ENCODE data around the gene CELF5.
"Not testable (repeated sequence)": the region's sequence is repeated elsewhere in the genome, so short reads cannot be mapped to it uniquely, and the experiment has no call there.

Gene CELF5

DNA sequence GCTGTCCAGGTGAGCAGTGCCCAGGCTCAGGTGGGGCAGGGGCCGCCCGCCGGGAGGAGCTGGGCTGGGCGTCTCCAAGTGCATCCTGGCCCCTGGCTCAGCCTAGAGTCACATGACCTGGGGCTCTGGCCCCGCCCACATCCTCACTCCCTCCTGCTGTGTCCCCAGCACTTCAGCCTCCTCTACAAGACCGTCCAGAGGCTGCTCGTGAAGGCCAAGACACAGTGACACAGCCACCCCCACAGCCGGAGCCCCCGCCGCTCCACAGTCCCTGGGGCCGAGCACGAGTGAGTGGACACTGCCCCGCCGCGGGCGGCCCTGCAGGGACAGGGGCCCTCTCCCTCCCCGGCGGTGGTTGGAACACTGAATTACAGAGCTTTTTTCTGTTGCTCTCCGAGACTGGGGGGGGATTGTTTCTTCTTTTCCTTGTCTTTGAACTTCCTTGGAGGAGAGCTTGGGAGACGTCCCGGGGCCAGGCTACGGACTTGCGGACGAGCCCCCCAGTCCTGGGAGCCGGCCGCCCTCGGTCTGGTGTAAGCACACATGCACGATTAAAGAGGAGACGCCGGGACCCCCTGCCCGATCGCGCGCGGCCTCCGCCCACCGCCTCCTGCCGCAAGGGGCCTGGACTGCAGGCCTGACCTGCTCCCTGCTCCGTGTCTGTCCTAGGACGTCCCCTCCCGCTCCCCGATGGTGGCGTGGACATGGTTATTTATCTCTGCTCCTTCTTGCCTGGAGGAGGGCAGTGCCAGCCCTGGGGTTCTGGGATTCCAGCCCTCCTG lies 16.8 kb upstream of the CELF5 start:
- DNase-seq (ENCODE audit: low read depth in 2 of 2): no peak

DNA sequence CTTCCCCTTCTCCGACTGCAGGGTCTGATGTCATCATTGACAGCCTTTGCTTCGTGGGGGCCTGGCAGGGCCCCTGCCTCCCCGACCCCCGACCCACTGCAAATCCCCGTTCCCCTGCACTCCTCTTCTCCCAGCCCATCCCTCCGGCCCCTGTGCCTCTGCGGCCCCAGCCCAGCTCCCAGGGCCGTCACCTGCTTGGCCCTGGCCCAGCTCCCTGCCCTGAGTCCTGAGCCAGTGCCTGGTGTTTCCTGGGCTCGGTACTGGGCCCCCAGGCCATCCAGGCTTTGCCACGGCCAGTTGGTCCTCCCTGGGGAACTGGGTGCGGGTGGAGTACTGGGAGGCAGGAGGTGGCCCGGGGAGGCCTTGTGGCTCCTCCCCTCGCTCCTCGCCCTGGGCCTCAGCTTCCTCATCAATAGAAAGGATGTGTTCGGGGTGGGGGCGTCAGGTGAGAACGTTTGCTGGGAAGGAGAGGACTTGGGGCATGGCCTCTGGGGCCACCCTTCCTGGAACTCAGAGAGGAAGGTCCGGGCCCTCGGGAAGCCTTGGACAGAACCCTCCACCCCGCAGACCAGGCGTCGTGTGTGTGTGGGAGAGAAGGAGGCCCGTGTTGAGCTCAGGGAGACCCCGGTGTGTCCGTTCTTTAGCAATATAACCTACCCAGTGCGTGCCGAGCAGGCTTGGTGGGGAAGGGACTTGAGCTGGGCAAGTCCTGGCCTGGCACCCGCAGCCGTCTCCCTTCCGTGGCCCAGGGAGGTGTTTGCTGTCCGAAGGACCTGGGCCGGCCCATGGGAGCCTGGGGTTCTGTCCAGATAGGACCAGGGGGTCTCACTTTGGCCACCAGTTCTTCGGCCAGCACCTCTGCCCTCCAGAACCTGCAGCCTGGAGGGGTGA lies 15.9 kb upstream of the CELF5 start:
- DNase-seq (ENCODE audit: low read depth in 2 of 2): no peak

DNA sequence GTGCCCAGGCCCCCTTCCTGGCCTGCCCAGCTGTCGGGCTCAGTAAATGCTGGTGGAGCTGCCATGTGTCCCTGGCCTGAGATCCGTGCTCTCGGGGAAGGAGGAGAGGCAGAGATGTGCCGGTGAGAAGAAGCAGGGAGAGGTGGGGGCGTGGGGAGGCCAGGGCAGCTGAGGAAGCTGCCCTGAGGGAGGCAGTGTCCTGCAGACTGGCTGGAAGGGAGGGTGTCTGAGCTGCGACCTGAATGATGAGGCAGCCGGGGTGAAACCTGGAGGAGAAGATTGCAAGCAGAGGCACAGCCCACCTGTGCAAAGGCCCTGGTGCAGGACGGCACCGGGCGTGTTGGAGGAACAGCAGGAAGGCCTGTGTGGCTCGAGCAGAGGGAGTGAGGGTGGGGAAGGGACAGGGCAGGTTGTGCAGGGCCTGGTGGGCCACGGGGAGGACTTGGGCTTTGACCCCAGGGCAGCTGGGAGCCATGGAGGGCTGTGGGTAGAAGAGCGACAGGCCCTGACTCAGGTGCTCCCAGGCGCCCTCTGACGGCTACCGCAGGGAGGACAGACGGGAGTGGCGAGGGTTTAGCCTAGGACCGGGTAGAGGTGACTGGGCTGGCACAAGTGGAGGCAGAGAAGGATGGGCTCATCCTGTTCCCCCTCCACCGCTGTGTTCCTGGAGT lies 14.0 kb upstream of the CELF5 start:
- peak; percentile 30 to 35 for DNase-seq (ENCODE audit: low read depth in 2 of 2)

DNA sequence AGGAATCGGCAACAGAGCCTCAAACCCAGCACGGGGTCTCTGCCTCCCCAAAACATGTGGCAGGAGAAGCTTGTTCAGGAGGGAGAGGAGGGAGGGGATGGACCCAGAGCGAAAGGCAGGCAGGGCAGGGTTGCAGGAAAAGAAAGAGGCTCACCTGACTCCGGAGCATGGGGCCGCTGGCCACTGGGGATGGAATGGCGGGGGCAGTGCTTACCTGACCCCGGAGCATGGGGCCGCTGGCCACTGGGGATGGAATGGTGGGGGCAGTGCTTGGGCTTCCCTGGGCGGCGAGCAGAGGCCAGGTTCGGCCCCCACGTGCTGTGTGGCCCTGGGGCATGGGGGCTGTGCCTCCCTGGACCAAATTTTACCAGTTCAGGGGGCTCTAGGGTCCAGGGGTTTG lies 13.3 kb upstream of the CELF5 start:
- no peak for DNase-seq (ENCODE audit: low read depth in 2 of 2)

DNA sequence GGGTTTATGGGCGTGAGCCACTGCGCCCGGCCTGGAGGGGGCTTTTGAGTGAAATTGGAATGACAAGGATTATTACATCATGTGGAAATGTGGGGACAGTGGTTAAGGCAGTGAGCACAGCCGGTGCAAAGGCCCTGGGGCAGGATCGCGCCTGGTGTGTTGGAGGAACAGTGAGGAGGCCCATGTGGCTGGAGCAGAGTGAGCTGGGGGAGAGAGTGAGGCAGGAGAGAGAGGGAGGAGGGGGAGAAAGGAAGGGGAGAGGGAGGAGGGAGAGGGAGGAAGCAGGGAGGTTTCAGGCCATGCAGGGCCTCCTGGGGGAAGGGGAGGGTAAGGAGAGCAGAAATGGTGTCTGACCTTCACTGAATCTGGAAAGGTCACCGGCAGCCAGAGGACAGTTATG lies 11.3 kb upstream of the CELF5 start:
- no peak for DNase-seq (ENCODE audit: low read depth in 2 of 2)

DNA sequence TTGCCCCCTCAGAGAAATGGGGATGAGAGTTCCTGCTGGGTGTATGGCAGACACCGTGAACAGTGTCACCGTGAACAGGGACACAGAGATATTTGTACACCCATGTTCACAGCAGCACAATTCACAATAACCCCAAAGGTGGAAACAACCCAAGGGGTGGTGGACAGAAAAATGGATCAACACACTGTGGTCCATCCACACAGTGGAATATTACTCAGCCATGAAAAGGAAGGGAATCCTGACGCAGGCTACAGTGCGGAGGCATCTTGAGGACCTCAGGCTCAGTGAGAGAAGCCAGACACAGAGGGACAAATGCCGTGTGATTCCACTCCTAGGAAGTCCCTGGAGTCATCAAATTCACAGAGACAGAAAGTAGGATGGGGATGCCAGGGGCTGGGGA lies 7.6 kb upstream of the CELF5 start:
- DNase-seq (ENCODE audit: low read depth in 2 of 2): no peak

DNA sequence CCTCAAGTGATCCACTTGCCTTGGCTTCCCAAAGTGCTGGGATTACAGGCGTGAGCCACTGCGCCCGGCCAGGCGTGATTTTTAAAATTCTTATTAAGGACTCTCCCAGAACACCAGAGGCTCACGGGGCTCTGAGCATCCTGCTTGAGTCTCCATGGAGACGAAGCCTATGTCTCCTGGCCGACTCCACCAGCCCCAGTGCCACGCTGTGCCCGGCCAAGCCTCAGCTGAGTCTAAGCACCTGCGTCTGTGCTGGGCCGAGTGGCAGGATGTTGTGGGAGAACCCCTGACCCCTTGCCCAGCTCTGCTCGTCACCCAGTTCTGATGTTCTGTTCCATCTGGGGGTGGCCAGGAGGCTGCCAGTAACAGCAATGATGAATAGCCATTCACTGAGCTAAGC lies 3.9 kb upstream of the CELF5 start:
- no peak for DNase-seq (ENCODE audit: low read depth in 2 of 2)

DNA sequence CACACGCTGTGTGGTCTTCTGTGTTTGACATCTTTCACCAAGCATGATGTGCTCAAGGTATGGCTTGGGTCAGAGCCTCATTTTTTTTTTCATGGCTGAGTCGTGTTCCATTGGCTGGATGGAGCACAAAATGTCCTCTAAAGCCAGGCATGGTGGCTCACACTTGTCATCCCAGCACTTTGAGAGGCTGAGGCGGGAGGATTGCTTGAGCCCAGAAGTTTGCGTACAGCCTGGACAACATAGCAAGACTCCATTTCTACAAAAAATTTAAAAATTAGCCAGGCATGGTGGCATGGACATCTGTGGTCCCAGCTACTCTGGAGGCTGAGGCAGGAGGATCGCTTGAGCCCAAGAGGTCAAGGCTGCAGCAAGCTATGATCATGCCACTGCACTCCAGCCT lies 2.9 kb upstream of the CELF5 start:
- DNase-seq (ENCODE audit: low read depth in 2 of 2): not testable (repeated sequence)

DNA sequence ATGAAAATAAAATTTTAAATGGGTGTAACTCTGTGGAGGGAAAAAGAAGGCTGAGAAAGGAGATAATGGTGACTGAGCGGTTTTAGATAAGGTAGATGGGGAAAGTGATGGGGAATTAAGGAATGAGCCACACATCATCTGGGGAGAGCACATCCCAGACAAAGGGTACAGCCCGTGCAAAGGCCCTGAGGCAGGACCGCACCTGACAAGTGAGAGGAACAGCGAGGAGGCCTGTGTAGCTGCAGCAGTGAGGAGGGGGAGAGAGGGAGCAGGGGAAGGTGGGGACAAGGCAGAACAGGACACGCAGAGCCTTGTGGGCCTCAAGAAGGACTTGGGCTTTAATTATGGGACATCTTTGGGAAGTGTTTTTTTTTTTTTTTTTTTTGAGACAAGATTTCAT lies 1.8 kb upstream of the CELF5 start:
- no peak for DNase-seq (ENCODE audit: low read depth in 2 of 2)

DNA sequence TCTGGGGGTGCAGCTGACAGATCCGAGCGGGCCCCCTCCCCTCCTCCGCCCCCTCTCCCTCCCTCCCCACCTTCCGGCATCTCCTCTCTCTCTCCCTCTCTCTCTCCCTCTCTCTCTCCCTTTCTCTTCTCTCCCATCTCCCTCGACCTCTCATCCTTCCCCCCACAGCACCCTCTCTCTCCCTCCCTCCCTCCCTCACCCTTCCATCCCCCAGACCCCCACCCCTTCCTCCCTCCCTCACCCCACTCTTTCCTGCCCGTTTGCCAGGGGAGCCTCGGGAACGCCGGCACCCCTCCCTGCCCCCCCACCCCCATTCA lies 666 bp downstream of the CELF5 start:
- DNase-seq (ENCODE audit: low read depth in 2 of 2): no peak

DNA sequence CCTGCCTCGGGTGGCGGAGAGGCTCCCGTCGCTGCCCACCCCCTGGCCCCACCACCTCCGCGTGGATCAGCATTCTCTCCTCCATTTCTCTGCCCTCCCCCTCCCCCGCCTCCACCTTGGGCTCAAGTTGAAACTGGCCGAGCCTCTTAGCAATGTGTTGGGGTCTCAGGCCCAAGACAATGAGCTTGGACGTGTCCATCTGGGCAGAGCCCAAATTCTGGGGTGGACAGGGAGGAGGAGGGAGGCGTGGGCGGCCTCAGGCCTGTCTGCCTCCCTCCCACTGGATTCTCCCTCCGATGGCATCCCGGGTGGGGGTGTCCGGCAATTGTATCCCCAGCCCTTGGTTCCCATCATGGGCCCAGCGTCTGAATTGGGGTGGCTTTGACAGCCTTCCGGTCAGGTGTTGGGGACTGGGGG lies 1.2 kb downstream of the CELF5 start:
- no peak for DNase-seq (ENCODE audit: low read depth in 2 of 2)

DNA sequence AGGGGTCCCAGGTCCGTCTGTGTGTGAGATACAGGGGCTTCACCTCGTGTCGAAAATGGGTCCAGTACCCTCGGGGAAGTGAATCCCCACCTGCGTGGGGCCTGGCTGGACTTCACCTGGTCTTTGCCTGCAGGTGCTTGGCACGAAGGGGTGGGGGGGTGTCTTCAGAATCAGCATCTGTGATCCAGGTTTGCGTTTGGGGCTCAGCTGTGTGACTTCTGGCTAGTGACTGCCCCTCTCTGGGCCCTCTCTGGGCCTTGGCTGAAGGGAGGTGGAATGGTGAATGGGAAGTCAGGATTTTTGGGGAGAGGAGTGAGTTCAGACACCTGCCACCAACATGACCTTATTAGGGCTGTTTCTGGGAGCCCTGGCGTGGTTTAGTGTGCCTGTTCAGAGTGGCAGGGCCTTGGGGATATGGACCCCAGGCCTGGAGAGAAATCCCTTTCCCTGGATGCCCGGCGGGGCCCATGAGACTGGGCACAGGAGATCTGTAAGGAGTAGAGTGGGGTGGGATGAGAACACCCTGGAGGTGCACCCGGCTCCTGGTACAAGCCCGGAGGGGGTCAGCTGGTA lies 2.7 kb downstream of the CELF5 start:
- DNase-seq (ENCODE audit: low read depth in 2 of 2): no peak

DNA sequence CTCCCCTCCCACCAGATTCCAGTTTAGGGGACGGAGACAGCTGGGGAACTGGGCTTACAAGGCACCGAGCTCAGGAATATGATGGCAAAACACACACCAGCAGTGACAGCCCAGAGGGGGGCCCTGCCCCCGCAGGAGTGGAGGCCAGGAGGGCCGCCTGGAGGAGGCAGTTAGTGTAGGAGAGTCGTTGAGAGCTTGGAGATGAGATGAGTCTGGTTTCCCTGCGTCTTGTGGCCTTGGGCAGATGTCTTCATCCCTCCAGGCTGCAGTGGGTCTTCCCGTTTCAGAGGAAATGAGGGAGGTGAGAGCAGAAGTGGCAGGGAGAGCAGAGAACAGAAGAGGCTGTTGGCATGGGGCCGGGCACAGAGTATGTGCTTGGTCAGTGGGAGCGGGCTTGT lies 4.9 kb downstream of the CELF5 start:
- DNase-seq (ENCODE audit: low read depth in 2 of 2): no peak

DNA sequence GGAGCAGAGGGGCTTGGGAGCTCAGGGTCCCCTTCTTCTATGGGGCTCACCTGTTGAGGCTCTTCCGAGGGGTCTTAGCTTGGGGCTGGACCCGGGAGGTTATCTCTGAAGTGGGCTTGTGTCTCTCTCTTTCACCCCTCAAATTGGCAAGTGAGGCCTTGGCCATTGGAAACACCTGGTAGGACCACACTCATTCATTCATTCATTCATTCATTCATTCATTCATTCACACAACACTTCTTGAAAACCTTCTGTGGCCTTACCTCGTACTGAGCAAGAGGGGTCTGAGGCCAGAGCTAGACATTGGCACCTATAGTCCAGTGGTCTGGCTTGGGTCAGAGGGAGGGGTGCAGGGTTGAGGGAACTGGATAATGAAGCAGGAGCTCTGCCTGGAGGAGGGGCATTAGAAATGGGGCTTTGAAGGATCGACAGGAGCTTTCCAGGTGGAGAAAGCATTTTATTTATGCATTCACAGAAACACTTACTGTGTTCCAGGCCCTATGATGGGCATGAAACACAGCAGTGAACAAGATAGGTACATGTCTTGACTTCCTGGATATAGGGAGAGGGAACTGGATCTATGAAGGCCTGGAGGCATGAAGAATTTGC lies 5.5 kb downstream of the CELF5 start:
- DNase-seq (ENCODE audit: low read depth in 2 of 2): no peak

DNA sequence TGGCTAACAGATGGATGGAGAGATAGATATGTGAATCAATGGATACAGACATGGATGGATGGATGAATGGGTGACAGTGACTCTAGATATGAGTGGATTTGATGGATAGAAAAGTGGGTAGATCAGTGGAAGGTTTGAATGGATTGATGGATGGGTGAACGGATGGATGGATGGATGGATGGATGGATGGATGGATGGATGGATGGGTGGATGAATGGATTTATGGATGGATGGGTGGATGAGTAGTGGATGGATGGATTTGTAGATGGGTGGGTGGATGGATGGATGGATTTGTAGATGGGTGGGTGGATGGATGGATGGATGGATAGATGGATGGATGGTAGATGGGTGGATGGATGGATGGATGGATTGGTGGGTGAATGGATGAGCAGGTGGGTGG lies 6.8 kb downstream of the CELF5 start:
- DNase-seq (ENCODE audit: low read depth in 2 of 2): no peak

DNA sequence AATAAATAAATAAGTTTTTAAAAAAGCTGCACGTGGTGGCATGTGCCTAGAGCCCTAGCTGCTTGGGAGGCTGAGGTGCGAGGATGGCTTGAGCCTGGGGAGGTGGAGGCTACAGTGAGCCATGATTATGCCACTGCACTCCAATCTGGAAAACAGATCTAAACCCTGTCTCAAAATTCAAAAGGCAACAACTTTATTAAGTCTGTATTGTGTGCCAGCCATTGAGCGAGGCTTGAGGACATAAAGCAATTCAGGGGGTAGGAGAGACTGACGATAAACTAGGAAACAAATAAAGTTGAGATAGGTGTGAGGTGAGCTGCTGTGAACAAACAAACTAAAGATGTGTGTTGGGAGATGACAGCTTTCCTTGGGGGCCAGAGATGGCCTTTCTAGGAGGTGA lies 8.7 kb downstream of the CELF5 start:
- no peak for DNase-seq (ENCODE audit: low read depth in 2 of 2)

DNA sequence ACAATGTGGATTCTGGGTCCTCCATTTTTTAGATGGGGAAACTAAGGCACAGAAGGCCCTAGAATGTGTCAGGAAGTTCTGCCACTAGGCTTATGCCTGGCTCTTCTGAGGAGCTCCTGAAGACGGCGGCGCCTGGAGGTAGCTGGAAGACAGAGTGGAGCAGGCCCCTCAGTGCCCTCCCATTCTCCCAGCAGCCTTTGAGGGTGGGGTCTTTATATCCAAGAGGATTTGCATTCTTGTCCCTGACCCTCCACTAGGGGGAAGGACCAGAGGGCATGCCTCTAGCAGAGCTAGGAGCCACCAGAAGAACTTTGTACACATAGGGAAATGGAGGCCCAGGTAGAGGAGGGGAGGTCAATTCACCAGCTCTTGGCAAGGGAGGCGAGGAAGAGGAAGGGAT lies 9.4 kb downstream of the CELF5 start:
- DNase-seq (ENCODE audit: low read depth in 2 of 2): no peak

DNA sequence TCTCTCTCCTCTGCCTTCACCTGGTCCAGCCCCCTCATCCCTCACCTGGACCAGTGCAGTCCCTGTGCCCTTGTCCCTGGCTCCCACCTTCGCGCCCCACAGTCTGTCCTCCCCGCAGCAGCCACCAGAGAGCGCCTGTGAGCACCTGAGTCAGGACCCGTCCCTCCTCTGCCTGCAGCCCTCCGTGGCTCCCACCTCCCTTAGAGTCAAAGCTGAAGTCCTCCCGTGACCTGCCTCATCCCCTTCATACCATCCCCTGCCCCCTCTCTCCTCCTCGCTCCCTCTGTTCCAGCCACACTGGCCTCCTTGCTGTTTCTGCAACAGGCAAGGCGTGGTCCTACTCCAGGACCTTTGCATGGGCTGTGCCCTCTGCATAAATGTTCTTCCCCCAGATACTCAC lies 10.3 kb downstream of the CELF5 start:
- DNase-seq (ENCODE audit: low read depth in 2 of 2): no peak

DNA sequence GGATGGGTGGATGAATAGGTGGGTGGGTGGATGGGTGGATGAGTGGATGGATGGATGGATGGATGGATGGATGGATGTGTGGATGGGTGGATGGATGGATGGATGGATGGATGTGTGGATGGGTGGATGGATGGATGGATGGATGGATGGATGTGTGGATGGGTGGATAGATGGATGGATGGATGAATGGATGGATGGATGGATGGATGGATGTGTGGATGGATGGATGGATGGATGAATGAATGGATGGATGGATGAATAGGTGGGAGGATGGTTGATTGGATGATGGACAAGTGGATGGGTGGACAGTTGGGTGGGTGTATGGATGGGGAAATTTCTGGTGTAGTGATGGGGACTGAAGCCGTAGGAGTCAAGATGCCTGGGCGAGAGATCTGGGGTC lies 11.1 kb downstream of the CELF5 start:
- not testable (repeated sequence) for DNase-seq (ENCODE audit: low read depth in 2 of 2)

DNA sequence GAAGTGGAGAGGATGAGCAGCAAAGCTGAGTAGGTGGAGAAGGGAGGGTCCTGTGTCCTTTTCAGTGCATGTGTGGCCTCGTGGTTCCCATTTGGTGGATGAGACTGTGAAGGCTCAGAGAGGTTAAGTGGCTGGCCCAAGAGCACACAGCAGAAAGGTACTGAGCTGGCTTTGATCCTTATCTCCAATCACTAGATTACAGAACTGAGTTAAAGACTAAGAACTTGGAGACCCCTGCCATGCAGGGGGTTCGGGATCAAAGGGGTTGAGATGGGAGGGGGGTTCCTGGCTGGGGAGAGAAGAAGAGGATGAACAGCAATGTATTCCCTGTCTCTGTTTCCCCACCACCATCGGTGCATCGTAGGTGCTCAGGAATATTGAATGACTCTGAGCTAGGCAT lies 11.8 kb downstream of the CELF5 start:
- DNase-seq (ENCODE audit: low read depth in 2 of 2): no peak

DNA sequence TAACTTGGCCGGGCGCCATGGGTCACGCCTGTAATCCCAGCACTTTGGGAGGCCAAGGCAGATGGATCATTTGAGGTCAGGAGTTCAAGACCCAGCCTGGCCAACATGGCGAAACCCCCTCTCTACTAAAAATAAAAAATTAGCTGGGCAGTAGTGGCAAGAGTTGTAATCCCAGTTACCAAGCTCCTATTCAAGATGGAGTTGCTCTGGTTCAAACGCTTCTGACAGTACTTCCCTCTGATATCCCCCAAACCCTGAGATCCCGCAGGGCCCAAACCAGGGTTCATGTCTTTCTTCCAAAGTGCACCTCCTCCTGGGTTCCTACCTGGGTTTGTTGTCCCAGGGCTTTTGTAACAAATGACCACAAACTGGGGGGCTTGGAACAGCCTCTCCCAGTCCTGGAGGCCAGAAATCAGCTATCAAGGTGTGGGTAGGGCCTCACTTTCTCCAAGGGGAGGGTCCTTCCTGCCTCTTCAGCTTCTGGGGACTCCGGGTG lies 13.7 kb downstream of the CELF5 start:
- DNase-seq (ENCODE audit: low read depth in 2 of 2): no peak

DNA sequence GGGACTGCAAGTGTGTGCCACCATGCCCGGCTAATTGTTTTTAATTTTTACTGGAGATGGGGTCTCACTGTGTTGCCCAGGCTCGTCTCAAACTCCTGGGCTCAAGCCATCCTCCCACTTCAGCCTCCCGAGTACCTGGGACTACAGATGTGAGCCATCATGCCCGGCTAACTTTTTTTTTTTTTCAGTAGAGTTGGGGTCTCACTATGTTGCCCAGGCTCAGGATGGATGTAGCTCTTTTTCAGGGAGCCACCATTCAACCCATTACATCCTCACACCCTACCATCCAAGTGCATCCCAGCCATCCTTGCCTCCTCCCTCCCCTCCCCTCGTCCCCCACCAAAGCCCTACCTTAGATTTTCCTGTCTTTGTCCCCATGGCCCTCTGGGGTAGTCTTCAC lies 14.9 kb downstream of the CELF5 start:
- DNase-seq (ENCODE audit: low read depth in 2 of 2): no peak
